ENCODE measurements around the gene TMEM184A. TPM values are rescaled to one million over a fixed set of nuclear protein-coding genes. Genes with fewer than 3 reads are reported as not detected.

TMEM184A gene
- total RNA-seq, 2 donors from 2014 or later: 1.5 TPM; not detected in 1

DNA sequence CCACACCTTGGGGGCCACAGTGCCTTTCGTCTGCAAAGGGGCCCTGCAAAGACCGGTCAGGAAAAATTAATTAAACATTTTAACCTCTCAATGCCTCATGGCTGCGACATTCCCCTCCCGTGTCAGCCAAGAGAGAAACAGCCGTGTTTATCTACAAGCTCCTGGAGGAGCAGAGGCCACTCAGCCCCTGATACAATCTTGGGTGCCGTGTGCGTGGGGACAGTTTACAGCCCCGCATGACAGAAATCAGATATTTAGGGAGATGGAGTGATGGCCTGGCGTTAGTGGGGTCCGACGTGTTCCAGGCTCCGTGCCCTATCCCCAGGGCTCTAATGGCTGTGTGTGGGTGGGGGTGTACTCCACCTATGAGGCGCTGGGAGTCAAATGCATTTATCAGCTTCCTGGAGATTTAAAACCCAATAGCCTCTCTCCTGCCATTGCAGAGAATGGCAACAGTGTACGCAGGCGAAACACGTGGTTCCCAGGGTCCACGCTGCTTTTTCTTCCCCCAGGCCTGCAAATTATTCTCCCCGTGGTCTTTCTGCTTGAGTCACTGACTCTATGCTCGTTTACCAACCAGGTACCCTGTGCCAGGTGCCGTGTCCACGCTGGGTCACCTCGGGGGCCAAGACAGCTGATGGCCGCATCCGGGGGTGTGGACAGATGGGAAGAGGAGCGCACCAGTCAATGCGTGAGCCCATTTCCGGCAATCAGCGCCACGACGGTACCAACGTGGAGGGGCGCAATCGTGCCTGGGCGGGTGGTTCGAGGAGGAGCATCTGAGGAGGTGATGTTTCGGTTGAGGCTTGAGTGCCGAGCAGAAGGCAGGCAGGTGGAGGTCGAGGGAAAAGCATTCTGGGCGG, 40.4 kb upstream of the TMEM184A start:
- Histone ChIP-seq H3K27me3 (replicated peaks; ENCODE audit: insufficient read depth) (no peaks in the 10 kb centered on the region), H3K4me1 (ENCODE audit: control insufficient read depth in 1 of 2, low read depth in 2 of 2) (no peaks in the 10 kb centered on the region), H3K4me3 (no peak overlapping the region), H3K36me3 (no peaks in the 10 kb centered on the region), H3K27ac (no peak overlapping the region), H3K9me3 (no peaks in the 10 kb centered on the region)
- DNase-seq (ENCODE audit: low spot score): no peak
- no peak for ATAC-seq (ENCODE audit: insufficient number of reproducible peaks, low FRiP score, low read depth)
- TF ChIP-seq, protein P1, sequence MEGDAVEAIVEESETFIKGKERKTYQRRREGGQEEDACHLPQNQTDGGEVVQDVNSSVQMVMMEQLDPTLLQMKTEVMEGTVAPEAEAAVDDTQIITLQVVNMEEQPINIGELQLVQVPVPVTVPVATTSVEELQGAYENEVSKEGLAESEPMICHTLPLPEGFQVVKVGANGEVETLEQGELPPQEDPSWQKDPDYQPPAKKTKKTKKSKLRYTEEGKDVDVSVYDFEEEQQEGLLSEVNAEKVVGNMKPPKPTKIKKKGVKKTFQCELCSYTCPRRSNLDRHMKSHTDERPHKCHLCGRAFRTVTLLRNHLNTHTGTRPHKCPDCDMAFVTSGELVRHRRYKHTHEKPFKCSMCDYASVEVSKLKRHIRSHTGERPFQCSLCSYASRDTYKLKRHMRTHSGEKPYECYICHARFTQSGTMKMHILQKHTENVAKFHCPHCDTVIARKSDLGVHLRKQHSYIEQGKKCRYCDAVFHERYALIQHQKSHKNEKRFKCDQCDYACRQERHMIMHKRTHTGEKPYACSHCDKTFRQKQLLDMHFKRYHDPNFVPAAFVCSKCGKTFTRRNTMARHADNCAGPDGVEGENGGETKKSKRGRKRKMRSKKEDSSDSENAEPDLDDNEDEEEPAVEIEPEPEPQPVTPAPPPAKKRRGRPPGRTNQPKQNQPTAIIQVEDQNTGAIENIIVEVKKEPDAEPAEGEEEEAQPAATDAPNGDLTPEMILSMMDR (IDR thresholded peaks at IDR 0.05): no peak

DNA sequence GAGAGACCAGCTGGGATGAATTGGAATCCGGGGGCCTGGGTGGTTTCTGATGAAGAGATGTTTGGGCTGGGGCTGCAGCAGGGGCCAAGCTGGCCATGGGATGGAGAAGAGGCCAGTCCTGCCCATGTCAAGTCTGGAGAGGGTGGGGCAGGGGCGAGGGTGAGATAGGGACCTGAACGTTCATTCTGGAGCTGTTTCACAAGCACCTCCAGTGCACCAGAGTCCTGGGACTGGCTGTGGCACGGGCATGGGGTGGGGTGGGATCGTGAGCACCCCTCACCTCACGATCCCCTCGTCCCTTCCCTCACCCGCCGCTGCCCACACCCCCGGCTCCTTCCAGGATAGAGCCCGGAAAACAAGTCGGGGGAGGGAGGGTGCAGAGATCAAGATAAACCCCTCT, 39.6 kb upstream of the TMEM184A start:
- TF ChIP-seq, protein P1 (IDR thresholded peaks at IDR 0.05): no peak
- ATAC-seq (ENCODE audit: insufficient number of reproducible peaks, low FRiP score, low read depth) (no peak), DNase-seq (ENCODE audit: low spot score) (no peak)
- Histone ChIP-seq H3K27me3 (replicated peaks; ENCODE audit: insufficient read depth) (no peaks in the 10 kb centered on the region), H3K27ac (no peak overlapping the region), H3K9me3 (no peaks in the 10 kb centered on the region), H3K4me1 (ENCODE audit: control insufficient read depth in 1 of 2, low read depth in 2 of 2) (no peaks in the 10 kb centered on the region), H3K4me3 (no peak overlapping the region), H3K36me3 (no peaks in the 10 kb centered on the region)

DNA sequence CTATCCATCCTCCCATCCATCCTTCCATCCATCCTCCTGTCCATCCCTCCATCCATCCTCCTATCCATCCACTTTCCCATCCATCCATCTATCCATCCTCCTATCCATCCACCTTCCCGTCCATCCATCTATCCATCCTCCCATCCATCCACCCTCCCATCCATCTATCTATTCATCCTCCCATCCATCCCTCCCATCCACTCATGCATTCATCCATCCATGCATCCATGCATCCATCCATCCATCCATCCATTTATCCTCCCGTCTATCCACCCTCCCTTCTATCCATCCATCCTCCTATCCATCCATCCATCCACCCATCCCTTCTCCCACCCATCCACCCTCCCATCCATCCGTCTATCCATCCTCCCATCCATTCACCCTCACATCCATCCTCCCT, 39.0 kb upstream of the TMEM184A start:
- H3K27me3 ChIP-seq (replicated peaks; ENCODE audit: insufficient read depth): no peaks in the 10 kb centered on the region

DNA sequence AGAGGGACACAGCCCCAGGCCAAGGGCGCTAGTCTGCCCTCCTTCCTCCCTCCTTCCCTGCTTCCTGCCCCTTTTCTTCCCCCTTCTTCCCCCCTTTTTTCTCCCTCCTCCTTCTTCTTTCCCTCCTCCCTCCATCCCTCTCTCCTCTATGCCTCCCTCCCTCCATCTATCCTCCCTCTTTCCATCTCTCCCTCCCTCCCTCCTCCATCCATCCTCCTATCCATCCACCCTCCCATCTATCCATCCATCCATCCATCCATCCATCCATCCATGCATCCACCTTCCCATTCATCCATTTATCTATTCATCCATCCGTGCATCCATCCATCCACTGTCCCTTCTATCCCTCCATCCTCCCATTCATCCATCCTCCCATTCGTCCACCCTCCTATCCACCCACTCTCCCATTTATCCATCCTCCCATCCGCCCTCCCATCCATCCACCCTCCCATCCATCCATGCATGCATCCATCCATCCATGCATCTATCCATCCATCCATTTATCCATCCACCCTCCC, 38.0 kb upstream of the TMEM184A start:
- Histone ChIP-seq H3K9me3 (peaks cover 1% of the 10 kb centered on the region), H3K36me3 (no peaks in the 10 kb centered on the region), H3K4me1 (ENCODE audit: control insufficient read depth in 1 of 2, low read depth in 2 of 2) (no peaks in the 10 kb centered on the region), H3K27me3 (replicated peaks; ENCODE audit: insufficient read depth) (no peaks in the 10 kb centered on the region), H3K27ac (no peak overlapping the region), H3K4me3 (no peak overlapping the region)
- TF ChIP-seq, protein P1 (IDR thresholded peaks at IDR 0.05): no peak
- ATAC-seq (ENCODE audit: insufficient number of reproducible peaks, low FRiP score, low read depth): no peak
- no peak for DNase-seq (ENCODE audit: low spot score)

More for the DNA sequence above, 39.0 kb upstream of the TMEM184A start:
- H3K4me1 ChIP-seq (ENCODE audit: control insufficient read depth in 1 of 2, low read depth in 2 of 2): no peaks in the 10 kb centered on the region
- no peaks in the 10 kb centered on the region for H3K36me3 ChIP-seq
- H3K9me3 ChIP-seq: no peaks in the 10 kb centered on the region
- ATAC-seq (ENCODE audit: insufficient number of reproducible peaks, low FRiP score, low read depth): no peak
- TF ChIP-seq, protein P1 (IDR thresholded peaks at IDR 0.05): no peak
- no peak for DNase-seq (ENCODE audit: low spot score)
- no peak overlapping the region for H3K4me3 ChIP-seq
- no peak overlapping the region for H3K27ac ChIP-seq

DNA sequence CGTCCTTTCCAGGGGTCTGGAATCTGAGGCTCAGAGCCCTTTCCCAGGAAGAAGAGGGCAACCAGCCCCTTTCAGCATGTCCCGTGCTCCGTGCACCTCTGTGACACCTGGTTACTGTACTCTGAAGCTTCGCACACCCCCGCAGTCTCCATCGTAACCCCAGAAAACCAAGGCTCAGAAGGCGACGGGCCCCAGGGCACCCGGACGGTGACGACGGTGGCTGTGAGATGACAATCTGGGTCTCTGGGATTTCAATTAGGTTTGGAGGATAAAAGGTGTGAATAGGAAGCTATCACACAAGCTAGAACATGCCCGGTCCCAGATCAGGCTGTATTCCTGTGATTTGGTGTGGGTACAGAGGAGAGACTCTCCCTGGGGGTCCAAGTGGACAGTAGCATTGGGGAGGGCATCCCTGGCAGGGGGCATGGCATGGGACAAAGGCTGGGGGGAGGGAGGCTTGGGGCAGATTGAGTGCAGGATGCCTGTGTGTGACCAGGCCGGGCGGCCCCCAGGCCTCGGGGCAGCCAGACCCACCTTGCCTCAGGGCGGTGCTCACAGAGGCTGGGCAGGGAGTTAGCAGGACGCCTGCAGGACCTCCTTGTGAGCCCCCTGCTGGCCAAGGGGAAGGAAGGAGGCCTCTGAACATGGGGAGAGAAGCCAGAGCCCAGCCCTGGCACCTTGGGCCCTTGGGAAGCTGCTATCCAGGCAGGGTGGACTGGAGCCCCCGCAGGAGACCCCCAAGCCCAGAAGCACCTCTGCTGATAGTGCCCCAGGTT, 37.3 kb upstream of the TMEM184A start:
- no peak for ATAC-seq (ENCODE audit: insufficient number of reproducible peaks, low FRiP score, low read depth)
- Histone ChIP-seq H3K27ac (no peak overlapping the region), H3K9me3 (peaks cover 5% of the 10 kb centered on the region), H3K4me1 (ENCODE audit: control insufficient read depth in 1 of 2, low read depth in 2 of 2) (no peaks in the 10 kb centered on the region), H3K36me3 (no peaks in the 10 kb centered on the region), H3K27me3 (replicated peaks; ENCODE audit: insufficient read depth) (no peaks in the 10 kb centered on the region), H3K4me3 (no peak overlapping the region)
- TF ChIP-seq, protein P1 (IDR thresholded peaks at IDR 0.05): no peak
- DNase-seq (ENCODE audit: low spot score): no peak

Data from thoracic aorta (tissue), 2 donors.